Natural killer cell (primary cell): ENCODE data around the gene RITA1. TPM values are rescaled to one million over a fixed set of nuclear protein-coding genes. Genes with fewer than 3 reads are reported as not detected.

Source experiments
- ATAC-seq, 3 donors: fragments of 150-1000 bp in 2 of 3; fragments of 200-7000 bp in 1 of 3; cut with Tn5 transposase; 1 replicate in 1 of 3; 2 replicates in 2 of 3; pipeline ENCODE4 v1.10.0; 2021; ENCODE audit warnings: mild to moderate bottlenecking in 2 of 3, moderate library complexity in 2 of 3
- DNase-seq, 2 donors: peaks; one replicate each; pipeline versions ENCODE4 v3.0.0 to v3.0.0-alpha.2; 2013 to 2021; ENCODE audit warnings: mixed read lengths in 1 of 2
- H3K27ac ChIP-seq: one replicate; pipeline ENCODE4 v1.5.1; 2013; ENCODE audit warnings: mild to moderate bottlenecking, low read length
- H3K27me3 ChIP-seq: one replicate; pipeline ENCODE4 v1.6.1; 2013; ENCODE audit warnings: low read length; ENCODE audit not compliant: control insufficient read depth, insufficient read depth
- H3K36me3 ChIP-seq: one replicate; pipeline ENCODE4 v1.6.1; 2013; ENCODE audit warnings: low read length; ENCODE audit not compliant: control insufficient read depth, insufficient read depth
- H3K4me1 ChIP-seq: one replicate; pipeline ENCODE4 v1.6.1; 2013; ENCODE audit warnings: low read length; ENCODE audit not compliant: control insufficient read depth, insufficient read depth
- H3K4me3 ChIP-seq: one replicate; pipeline ENCODE4 v1.5.1; 2013; ENCODE audit warnings: low read length
- H3K9me3 ChIP-seq: one replicate; pipeline ENCODE4 v1.6.1; 2013; ENCODE audit warnings: low read length; ENCODE audit not compliant: control insufficient read depth, insufficient read depth
- H3K27ac Mint-ChIP-seq, 2 donors: one replicate each; pipeline ENCODE4 v1.8.0; 2022; ENCODE audit warnings: mild to moderate bottlenecking in 2 of 2, mixed read lengths in 2 of 2, moderate library complexity in 1 of 2
- H3K27me3 Mint-ChIP-seq, 2 donors: one replicate each; pipeline ENCODE4 v1.8.0; 2022; ENCODE audit warnings: low read depth in 2 of 2, mixed read lengths in 2 of 2
- H3K36me3 Mint-ChIP-seq: one replicate; pipeline ENCODE4 v1.8.0; 2022; ENCODE audit warnings: mixed read lengths
- H3K4me1 Mint-ChIP-seq, 2 donors: one replicate each; pipeline ENCODE4 v1.8.0; 2022; ENCODE audit warnings: mixed read lengths in 2 of 2
- H3K4me3 Mint-ChIP-seq: one replicate; pipeline ENCODE4 v1.8.0; 2022; ENCODE audit warnings: mild to moderate bottlenecking, moderate library complexity, mixed read lengths
- H3K9me3 Mint-ChIP-seq, 2 donors: one replicate each; pipeline ENCODE4 v1.8.0; 2022; ENCODE audit warnings: mixed read lengths in 2 of 2
- CTCF ChIP-seq: fragments of 200-600 bp; IDR thresholded peaks from one replicate; pipeline ENCODE4 v1.8.0; 2022; ENCODE audit warnings: antibody characterized with exemption
- WGBS: methylation state at CpG from one replicate; pipeline ENCODE4 v1.1.7; 2013; ENCODE audit warnings: missing lambda C conversion rate; ENCODE audit not compliant: insufficient coverage; 5-methylcytosine and 5-hydroxymethylcytosine counted together
- intact Hi-C: fragments of 100-400 bp; cut with micrococcal nuclease; formaldehyde crosslinking; loops from one replicate; pipeline ENCODE4 v1.14.2; 2022
- total RNA-seq, 4 donors: library from RNA; stranded (reverse); fragments of 120-200 nt in 1 of 4; gene quantifications; one replicate each; pipeline versions ENCODE4 v1.2.3 to v1.2.4, GENCODE V29; 2013 to 2022

Gene RITA1
- total RNA-seq, 3 donors from 2014 or later (not counting 1 experiment from before 2014, with no cell fraction given) = 7.7 to 13.8 (median 12.0) TPM

- H3K4me1 ChIP-seq = peaks cover 29% of the 10 kb centered on the region
- H3K4me3 Mint-ChIP-seq = peak overlapping the region; percentile 85
- intact Hi-C loops = loop anchor here (1.0 kb wide), 4 partner anchors 14 to 136 kb away; partner anchors contain the start of genes DDX54, PLBD2, RITA1 and SLC8B1
- DNase-seq (peak; percentile 22 to 42), ATAC-seq (no peak)
- peak overlapping the region in 1 of 2 donors; percentile 85 for H3K27ac Mint-ChIP-seq
- no peaks in the 10 kb centered on the region for H3K36me3 Mint-ChIP-seq
- no peaks in the 10 kb centered on the region for H3K9me3 ChIP-seq
- no peak for TF ChIP-seq CTCF
- H3K27ac ChIP-seq = peak overlapping the region; percentile 60
- WGBS = 45% methylated on average over 11 of the region's 12 CpGs
- H3K27me3 ChIP-seq = no peaks in the 10 kb centered on the region
- H3K27me3 Mint-ChIP-seq = no peaks in the 10 kb centered on the region
- H3K36me3 ChIP-seq = no peaks in the 10 kb centered on the region
- H3K9me3 Mint-ChIP-seq = no peaks in the 10 kb centered on the region
- peak overlapping the region; percentile 73 for H3K4me3 ChIP-seq
- H3K4me1 Mint-ChIP-seq = peaks cover 22 to 28% of the 10 kb centered on the region in 2 donors
Observed at GRCh38 chr12:113221997-113222729, 36.6 kb downstream of the RITA1 start.

- no peaks in the 10 kb centered on the region for H3K9me3 Mint-ChIP-seq
- DNase-seq = peak in 1 of 2 donors; percentile 49
- H3K27ac Mint-ChIP-seq = peak overlapping the region in 1 of 2 donors; percentile 85
- no peaks in the 10 kb centered on the region for H3K36me3 Mint-ChIP-seq
- no peaks in the 10 kb centered on the region for H3K9me3 ChIP-seq
- 10% methylated on average over 4 of the region's 11 CpGs for WGBS
- peak overlapping the region; percentile 41 for H3K27ac ChIP-seq
- H3K27me3 Mint-ChIP-seq = no peaks in the 10 kb centered on the region
- H3K4me1 Mint-ChIP-seq = peaks cover 22 to 28% of the 10 kb centered on the region in 2 donors
- peaks cover 25% of the 10 kb centered on the region for H3K4me1 ChIP-seq
- ATAC-seq = no peak
- intact Hi-C loops = no loop called here
- H3K36me3 ChIP-seq = no peaks in the 10 kb centered on the region
- no peaks in the 10 kb centered on the region for H3K27me3 ChIP-seq
- H3K4me3 Mint-ChIP-seq = peak overlapping the region; percentile 42
- no peak overlapping the region for H3K4me3 ChIP-seq
- TF ChIP-seq CTCF = no peak
Observed at GRCh38 chr12:113222730-113223531, 37.4 kb downstream of the RITA1 start.

- H3K27ac Mint-ChIP-seq = no peak overlapping the region
- no peak overlapping the region for H3K4me3 Mint-ChIP-seq
- DNase-seq = no peak
- no peak for ATAC-seq
- Histone ChIP-seq H3K27ac (no peak overlapping the region), H3K9me3 (no peaks in the 10 kb centered on the region), H3K4me1 (peaks cover 35% of the 10 kb centered on the region), H3K27me3 (no peaks in the 10 kb centered on the region), H3K36me3 (peaks cover 3% of the 10 kb centered on the region), H3K4me3 (no peak overlapping the region)
- H3K27me3 Mint-ChIP-seq = no peaks in the 10 kb centered on the region
- H3K9me3 Mint-ChIP-seq = no peaks in the 10 kb centered on the region
- 96% methylated on average over 4 of the region's 4 CpGs for WGBS
- TF ChIP-seq CTCF = no peak
- peaks cover 22 to 31% of the 10 kb centered on the region in 2 donors for H3K4me1 Mint-ChIP-seq
- intact Hi-C loops = no loop called here
- no peaks in the 10 kb centered on the region for H3K36me3 Mint-ChIP-seq
Observed at GRCh38 chr12:113224955-113225354, 39.4 kb downstream of the RITA1 start.
